DMS53 (cell line): ENCODE data around the gene F8.

ENCODE experiments used
- DNase-seq: peaks from one replicate; lab custom pipeline; 2025; lab: John Stamatoyannopoulos, UW

F8 gene

DNA sequence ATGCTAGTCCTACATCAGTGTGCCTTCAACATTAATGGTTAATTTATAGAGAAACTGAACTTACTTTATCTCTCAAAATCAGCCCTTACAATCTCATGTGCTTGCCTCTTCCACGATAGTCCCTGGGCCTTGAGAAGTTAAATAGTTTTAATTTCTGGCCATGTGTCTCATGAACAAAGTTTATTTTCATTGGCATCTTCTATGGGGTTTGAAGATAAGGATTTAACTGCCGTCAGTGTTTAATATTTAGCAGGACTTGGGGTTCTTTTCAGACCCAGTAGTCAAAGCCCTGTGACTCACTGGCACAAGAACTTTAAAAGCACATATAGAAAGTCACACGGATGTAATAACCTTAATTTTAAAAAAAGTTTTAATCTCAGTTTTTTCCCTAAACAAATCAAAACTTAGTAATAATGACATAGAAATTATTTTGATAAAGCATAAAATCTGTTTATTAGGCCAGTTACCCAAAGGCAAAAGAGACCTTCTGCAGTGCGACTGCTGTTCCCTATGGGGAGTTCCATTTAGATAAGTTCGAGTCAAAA is 207.2 kb downstream of the F8 start:
- DNase-seq, result no peak

DNA sequence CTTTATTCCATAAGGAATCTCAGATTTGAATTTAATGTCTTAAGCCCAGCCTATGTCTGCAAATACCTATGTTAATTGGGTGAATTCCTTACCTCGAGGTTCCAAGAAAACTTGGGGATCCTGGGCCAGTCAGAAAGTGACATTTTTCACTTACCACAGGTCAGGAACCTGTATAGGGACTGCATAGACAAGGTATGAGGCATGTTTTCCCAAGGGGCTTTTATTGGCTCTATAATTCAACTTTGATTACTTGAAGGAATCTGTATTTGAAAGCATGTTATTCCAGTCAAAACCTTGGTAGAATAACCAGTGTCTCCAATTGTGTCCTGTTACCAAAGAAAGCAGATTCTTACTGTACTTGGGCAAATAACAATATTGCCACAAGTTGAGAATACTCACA is 208.7 kb downstream of the F8 start:
- no peak for DNase-seq

DNA sequence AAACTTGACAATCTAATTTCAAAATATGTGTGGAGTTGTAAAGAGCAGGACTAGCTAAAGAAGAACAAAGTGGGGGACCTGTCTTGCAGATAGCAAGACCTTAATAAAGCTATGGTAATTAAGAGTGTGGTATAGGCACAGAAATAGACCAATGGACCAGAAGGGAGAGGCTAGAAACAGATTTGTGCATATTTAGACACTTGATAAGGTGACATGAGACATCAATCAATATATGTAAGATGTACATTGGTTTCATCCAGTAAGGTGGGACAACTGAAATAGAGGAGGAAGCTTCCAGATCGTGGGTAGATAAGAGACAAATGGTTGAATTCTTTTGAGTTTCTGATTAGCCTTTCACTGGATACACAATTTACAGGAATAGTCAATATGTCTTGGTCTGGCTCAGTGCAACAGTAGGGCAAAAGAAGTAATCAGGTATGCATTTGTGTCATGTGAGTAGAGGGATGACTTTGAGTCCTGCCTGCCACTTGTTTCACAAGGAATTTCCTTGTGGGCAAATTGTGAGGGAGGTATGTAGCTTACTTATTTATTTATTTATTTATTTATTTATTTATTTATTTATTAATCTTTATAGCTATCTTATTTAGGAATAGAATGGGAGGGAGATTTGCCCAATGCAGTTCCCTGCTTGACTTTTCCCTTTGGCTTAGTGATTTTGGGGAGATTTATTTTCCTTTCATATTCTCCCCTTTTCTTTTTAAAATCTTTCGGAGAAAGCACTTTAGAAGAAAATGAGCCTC is 210.0 kb downstream of the F8 start:
- DNase-seq, result no peak

DNA sequence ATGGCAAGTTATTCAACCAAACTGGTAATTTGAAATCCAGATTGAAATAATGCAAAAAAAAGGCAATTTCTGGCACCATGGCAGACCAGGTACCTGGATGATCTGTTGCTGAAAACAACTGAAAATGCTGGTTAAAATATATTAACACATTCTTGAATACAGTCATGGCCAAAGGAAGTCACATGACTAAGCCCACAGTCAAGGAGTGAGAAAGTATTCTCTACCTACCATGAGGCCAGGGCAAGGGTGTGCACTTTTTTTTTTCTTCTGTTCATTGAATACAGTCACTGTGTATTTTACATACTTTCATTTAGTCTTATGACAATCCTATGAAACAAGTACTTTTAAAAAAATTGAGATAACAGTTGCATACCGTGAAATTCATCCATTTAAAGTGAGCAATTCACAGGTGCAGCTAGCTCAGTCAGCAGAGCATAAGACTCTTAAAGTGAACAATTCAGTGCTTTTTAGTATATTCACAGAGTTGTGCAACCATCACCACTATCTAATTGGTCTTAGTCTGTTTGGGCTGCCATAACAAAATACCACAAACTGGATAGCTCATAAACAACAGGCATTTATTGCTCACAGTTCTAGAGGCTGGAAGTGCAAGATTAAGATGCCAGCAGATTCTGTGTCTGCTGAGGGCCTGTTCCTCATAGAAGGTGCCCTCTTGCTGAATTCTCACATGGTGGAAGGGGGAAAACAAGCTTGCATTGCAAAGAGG is 212.4 kb downstream of the F8 start:
- DNase-seq, result no peak

DNA sequence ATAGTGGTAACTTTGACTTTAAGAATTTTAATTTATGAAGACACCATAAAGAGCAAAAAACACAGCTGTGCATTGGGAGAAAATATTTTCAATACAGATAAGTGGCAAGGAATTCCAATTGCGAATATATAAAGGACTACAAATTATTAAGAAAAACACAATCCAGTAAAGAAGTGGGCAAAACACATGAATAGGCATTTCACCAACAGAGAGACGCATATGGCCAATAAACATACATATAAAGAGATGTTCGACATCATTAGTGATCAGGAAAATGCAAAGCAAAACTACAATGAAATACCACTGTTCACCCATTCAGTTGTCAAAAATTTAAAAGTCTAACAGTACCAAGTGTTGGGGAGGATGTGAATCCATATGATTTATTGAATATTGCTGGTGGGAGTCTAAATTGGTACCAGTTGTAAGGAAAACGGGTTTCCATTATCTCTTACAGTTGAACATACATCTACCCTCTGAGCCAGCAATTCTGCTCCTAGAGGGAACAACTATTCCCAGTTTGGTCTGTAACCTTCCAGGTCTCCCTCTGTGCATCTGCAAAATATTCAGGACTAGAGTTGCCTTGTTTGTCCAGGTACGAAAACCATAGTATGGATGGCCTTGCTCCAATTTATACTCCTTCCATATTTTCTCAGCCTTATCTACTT is 215.6 kb downstream of the F8 start:
- no peak for DNase-seq

DNA sequence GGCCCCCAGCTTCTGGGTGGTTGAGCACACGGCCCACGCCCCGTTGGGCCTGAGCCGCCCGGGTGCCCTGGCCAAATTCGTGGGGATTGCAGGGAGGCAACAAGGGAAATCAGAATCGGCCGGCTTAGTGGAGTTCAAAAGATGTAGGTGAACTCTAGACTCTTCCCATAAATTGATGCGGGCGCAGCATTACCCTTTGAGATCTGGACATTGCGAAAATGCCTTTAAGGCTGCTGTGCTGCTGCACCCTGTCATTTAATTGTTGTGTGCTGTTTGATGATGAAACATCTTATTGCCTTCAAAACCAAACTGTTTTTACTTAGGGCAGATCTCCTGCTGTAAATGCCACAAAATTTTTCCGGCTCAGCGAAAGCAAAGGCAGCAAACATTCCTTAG is 216.8 kb downstream of the F8 start:
- no peak for DNase-seq

DNA sequence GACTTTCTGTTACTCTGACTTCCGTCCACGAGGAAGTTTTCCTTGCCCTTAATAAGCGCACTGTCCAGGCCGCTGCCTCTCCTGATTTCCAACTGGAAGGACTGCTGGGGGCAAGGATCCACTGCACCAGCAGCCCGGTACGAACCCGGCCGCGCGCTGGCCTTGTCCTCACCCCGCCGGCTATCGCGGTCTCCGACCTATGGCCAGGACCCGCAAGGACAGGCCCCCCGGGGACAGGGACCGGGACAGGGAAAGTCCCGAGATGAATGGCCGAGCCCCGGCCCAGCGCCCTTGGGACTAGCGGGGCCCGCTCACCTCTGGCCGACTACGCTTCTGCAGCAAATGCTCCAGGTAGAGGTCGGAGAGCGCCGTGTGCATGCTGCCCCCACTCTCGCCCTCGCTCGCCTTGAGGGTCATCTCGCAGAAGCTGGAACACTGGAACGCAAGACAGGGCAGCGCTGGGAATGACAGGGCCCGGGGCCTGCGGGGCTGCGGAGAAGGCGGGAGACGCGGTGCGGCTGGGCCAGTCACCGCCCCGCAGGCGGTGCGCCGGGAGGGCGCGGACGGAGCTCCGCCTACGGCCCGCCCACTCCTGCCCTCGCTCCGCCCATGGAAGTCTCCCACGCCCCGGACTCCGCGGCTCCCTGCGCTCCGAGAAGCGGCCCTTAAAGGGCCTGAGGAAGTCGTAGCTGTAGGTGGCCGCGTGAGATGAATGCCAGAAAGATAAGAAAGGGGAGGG is 217.4 kb downstream of the F8 start, which contains the start of gene MPP1:
Gene MPP1 (minus strand): TSS at position 529 of the 739 bp plus-strand sequence. CDS start 112 bp downstream, at position 417.
- peak; percentile 84 for DNase-seq

DNA sequence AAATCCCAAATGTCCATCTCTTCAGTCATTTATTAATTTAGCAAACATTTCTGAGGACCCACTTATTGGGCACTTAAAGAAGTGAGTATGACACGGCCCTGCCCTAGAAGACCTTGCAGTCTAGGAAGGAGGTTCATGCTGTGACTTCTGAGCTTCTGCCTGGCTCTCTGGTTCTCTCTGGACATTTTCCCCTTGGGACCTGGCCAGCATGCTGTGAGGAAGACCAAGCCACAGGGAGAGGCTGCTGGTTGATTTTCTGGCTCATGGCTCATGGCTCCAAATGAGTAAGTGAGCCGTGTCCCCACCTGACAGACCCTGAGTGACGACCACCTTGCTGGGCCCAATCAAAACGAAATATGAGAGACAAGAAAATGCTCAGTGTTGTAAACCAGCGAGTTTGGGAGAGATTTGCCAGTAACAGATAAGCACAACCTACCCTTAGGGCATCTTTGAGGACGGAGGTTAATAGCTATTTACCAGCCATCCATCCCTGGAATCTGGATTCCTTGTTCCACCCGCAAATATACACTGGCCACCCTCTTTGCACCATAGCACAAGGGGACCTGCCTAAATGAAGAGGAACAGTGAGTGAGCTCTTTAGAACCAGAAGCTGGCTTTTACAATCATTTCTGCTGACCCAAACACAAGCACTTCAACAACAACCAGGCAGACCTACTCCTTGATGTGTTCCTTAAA is 218.1 kb downstream of the F8 start:
- DNase-seq, result peak; percentile 32

DNA sequence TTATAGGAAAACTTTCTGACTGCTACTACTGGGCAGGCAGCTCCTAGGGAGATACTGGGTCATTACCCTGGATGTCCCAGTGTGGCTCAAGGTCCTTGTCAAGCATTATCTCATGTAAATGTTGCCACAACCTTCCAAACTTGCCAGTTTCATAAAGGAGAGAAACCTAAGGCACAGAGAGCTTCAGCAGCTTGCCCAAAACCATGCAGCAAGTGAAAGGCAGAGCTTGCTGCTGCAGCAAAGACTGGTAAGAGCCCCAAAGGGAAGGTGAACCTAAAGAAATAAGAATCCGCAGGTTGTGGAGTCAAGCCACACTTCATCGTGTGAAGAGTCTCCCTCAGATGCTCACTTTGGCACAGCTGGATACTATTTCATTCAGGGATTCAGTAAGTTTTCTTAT is 219.6 kb downstream of the F8 start:
- DNase-seq, result peak; percentile 12

DNA sequence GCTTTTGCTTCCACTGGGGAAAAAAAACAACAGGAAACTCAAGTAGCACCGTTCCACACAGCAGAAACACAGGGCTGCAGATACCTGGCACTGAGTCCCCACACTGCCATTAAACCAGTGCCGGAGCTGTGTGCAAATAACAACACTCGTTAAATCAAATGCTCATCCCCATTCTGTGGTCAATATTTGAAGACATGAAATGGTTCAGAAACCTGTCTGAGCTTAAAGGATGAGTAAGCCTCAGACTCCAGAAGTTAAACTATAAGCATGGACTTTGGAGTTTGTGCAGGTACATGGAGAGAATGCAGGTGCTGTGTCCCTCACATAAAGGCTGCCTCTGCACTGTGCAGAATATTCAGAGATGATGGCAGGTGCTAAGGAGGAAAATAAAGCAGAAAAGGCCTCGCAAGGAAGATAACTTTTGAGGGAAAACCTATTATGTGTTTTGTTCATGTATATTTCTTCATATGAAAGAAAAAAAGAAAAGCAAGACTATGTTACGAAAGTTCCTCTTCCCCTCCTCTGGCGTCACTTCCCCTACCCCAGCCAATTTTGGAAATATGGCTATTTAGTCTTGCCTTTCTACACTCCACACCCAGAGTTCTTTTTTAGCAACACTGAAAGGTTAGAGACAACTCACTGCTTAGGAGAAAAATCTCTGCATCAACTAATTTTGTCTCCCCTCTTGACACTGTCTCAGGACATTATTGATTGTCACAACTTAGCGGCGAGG is 221.9 kb downstream of the F8 start:
- peak; percentile 78 for DNase-seq

DNA sequence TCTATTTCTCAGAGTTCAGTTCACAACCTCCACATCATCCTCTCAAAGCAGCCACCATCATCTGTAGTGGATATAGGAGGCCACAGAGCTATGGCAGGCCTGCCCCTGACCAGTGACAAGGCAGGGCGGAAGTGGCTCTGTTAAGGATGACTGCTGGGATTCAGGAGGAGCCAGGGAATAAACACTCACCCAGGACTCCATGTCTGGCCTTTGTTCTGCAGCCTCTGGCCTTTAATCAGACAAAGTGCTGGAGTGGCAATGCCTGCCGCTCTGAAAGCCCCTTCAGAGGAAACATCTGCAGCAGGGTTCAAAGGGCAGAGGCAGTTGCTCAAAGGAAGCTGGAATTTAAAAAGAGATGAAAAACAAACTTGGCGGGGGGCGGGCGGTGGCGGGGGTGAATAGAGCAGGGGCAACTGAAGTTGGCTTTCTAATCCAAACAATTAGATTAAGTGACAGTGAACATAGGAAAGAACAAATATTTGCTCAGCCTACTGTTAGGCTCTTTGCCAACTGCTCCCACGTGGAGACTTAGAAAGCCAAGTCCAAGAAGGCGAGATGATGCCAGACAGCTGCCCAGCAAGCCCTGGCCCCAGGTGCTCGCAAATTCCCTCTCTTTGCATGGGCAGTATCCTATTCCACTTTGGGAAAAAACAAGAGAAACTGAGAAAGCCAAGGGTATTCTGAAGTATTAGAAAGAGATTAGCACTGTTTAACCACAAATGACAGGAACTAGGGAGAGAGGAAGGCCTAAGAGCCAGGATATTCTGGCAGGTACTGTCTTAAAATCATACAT is 222.8 kb downstream of the F8 start:
- DNase-seq, result peak; percentile 98

DNA sequence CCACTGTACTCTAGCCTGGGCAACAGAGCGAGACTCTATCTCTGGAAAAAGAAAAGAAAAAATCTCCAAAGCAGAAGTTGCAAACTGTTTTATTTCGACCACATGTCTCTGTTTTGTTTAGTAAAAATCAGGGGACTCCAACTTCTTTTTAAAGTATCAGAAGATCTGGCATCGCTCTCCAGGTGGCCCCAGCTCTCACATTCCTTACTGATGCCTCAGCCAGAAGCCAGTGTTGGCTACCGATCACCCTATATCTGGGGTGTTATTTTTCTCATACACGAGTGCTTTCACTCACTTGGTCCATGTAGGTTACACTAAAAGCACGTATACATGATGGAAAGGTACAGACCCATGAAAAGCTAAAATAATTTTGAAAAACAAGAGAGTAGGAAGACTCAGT is 225.5 kb downstream of the F8 start:
- DNase-seq, result no peak

DNA sequence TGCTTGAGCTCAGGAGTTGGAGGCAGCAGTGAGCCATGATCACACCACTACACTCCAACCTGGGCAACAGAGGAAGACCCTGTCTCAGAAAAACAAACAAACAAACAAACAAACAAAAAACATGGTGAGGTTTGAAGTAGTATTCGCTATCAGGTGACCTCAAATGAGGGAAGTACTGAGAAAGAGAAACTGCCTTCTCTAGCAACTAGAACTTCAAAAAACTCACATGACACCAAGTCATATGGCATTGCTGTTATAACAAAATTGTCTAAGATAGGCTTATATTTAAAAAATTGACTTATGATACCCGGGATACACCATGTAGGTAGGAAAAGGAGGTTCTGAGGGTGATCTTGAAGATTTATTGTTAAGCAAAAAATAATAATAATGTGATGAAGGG is 227.5 kb downstream of the F8 start:
- no peak for DNase-seq

DNA sequence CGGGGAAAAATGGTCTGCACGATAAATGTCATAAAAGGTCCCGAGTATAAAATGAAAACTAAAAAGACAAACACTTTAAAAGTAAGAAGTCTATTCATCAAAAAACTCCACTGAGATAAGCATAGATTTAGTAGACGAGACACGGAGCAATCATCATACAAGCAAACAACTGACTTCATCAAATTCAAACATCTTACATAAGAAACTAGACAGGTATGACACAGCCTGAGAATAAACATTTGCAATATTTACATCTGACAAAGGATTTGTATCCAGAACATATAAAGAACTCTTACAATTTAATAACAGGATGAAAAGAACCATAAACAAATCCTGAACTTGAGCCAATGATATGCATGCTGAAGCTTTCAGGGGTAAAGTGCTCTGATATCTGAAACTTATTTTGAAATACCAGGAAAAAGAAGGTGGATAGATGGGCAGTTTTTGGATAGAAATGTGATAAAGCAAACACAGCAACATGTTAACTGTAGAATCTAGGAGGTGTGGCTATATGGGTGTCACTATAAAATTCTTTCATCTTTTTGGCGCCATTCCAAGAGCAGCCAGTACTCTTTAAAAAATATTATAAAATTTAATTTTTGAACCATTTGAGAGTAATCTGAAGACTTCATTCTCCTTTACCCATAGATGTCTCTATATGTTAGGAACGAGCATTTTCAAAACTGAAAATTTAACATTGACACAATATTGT is 229.3 kb downstream of the F8 start:
- DNase-seq, result peak; percentile 55

DNA sequence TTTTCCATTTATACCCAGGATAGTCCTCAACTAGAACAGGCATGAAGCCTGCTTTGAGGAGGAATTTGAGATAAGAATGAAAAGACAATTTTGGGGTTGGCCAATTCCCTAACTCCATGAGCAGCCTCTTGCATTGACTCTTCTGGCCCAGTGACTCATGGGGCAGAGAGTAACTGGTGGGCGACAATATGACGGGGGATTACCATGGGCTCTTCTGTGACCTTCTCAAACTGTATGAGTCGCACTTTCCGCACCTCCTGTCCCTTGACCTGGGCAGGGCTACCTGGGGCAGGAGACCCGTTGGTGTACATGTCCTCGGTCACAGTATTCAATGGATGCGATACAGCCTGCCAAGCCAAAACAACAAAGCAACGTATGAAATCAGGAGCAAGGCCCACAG is 230.6 kb downstream of the F8 start:
- DNase-seq, result no peak

DNA sequence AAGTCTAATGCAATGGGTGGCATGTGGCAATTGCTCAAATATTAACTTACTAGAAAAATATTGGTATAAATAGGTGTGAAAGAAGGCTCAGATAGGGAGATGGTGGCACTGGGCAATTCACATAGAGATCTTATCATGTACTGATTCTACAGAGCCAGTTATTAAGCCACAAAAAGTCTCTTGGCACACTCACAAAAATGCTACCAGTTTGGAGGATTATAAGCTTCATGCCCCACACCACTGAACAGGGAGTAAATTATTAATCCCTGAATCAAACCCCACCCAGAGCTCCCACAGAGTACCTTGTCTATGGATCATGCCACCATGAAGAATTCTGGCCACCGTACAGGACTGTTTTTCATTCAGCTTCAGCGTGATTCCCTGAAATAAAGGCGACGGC is 231.1 kb downstream of the F8 start:
- no peak for DNase-seq
